ENCODE results near the gene SAP130. TPM values are rescaled to one million over a fixed set of nuclear protein-coding genes. Genes with fewer than 3 reads are reported as not detected.

SAP130 gene
- total and polyA plus RNA-seq, 9 donors = 6.1 to 28.3 (median 24.0) TPM

DNA sequence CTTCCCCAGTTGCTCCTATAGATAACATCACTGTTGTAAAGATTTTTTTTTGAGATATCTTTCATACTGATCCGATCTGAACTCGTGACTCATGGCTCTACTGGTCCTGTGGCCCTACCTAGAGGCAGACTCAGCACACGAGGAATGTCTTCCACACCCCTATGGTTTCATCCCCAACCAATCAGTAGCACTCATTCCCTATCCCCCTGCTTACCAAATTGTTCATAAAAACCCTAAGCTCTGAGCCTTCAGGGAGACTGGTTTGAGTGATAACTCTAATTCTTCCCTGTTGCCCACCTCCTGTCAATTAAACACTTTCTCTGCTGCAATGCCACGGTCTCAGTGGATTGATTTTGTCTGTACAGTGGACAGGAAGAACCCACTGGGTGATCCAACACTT is 4.2 kb upstream of the SAP130 start:
- intact Hi-C loops (cut with DNase I) = no loop called here
- Histone ChIP-seq H3K27me3 (no peaks in the 10 kb centered on the region), H3K27ac (no peak overlapping the region), H3K9me3 (no peaks in the 10 kb centered on the region), H3K4me3 (no peak overlapping the region), H3K36me3 (no peaks in the 10 kb centered on the region), H3K4me1 (ENCODE audit: insufficient read depth) (no peaks in the 10 kb centered on the region)
- TF ChIP-seq, protein P1, sequence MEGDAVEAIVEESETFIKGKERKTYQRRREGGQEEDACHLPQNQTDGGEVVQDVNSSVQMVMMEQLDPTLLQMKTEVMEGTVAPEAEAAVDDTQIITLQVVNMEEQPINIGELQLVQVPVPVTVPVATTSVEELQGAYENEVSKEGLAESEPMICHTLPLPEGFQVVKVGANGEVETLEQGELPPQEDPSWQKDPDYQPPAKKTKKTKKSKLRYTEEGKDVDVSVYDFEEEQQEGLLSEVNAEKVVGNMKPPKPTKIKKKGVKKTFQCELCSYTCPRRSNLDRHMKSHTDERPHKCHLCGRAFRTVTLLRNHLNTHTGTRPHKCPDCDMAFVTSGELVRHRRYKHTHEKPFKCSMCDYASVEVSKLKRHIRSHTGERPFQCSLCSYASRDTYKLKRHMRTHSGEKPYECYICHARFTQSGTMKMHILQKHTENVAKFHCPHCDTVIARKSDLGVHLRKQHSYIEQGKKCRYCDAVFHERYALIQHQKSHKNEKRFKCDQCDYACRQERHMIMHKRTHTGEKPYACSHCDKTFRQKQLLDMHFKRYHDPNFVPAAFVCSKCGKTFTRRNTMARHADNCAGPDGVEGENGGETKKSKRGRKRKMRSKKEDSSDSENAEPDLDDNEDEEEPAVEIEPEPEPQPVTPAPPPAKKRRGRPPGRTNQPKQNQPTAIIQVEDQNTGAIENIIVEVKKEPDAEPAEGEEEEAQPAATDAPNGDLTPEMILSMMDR (IDR thresholded peaks at IDR 0.05) = no peak
- TF ChIP-seq POLR2A (IDR thresholded peaks at IDR 0.05) = no peak
- no peak for TF ChIP-seq EP300 (IDR thresholded peaks at IDR 0.05)
- DNase-seq = no peak
- WGBS, 3 donors = 65 to 73% (median 71%) methylated on average over 4 of the region's 4 CpGs

DNA sequence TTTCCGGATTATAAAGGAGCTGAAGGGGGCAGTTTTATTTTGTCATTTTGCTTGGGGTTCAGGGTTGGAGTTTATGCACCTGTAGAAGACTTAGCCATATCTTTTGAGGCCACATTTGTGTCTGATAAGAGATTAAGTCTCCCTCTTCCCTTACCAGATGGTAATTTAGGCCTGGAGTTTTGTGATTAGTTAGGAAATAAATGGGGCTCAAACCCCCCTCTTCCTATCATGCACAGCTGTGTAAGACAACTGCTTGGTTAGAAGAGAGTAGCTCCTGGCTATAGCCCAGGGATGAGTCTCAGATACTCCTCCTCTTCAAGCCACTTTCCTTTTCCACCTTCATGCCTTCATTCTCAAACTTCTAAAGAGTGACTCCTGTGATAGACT is 802 bp upstream of the SAP130 start:
- DNase-seq = no peak
- H3K4me1 ChIP-seq (ENCODE audit: insufficient read depth) = no peaks in the 10 kb centered on the region
- WGBS, 3 donors = 0 to 9% (median 0%) methylated on average over 1 of the region's 1 CpG
- no peaks in the 10 kb centered on the region for H3K36me3 ChIP-seq
- H3K4me3 ChIP-seq = peak overlapping the region; percentile 100
- no peak for TF ChIP-seq POLR2A (IDR thresholded peaks at IDR 0.05)
- TF ChIP-seq EP300 (IDR thresholded peaks at IDR 0.05) = no peak
- TF ChIP-seq, protein P1 (IDR thresholded peaks at IDR 0.05) = no peak
- H3K27ac ChIP-seq = peak overlapping the region; percentile 13 to 96
- no peaks in the 10 kb centered on the region for H3K27me3 ChIP-seq
- H3K9me3 ChIP-seq = no peaks in the 10 kb centered on the region
- intact Hi-C loops (cut with DNase I) = loop anchor here in 3 of 4 donors (5.0 to 10.0 kb wide), 3 partner anchors 64 to 326 kb away; partner anchors contain the start of genes SFT2D3 (in 1 of the 3) and UGGT1 (in 1 of the 3)

DNA sequence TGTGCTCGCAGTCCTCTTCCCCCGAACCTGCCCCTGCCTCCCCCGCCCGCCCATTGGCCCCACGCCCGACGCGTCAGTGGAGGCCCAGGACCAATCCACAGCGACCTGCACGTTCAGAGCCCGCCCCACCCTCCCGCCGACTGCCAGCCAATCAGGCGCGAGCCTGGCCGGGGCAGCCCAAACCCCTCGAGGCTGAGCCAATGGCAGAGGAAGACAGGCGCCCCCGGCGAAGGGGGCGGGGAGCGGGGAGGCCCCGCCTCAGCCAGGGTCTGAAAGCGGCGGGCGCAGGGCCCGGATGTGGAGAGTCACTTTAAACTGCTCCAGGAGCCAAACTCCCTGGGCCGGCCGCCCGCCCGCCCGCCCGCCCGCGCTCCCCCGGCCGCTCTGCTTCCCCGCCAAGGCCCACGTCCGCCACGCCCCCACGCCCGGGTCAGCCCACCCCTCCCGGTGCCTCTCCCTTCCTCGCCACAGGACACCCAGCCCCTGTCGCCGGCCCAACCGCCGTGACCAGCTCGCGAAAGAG is 520 bp downstream of the SAP130 start:
- DNase-seq = peak; percentile 99 to 100 (median 100)
- Histone ChIP-seq H3K36me3 (no peaks in the 10 kb centered on the region), H3K4me3 (peak overlapping the region; percentile 100), H3K27ac (peak overlapping the region; percentile 45 to 96), H3K27me3 (no peaks in the 10 kb centered on the region), H3K4me1 (ENCODE audit: insufficient read depth) (no peaks in the 10 kb centered on the region), H3K9me3 (no peaks in the 10 kb centered on the region)
- 0 to 1% (median 0%) methylated on average over 20 to 51 of the region's 51 CpGs for WGBS, 3 donors
- no peak for TF ChIP-seq POLR2A (IDR thresholded peaks at IDR 0.05)
- TF ChIP-seq EP300 (IDR thresholded peaks at IDR 0.05) = no peak
- TF ChIP-seq, protein P1 (IDR thresholded peaks at IDR 0.05) = no peak
- intact Hi-C loops (cut with DNase I) = loop anchor here in 3 of 4 donors (5.0 to 10.0 kb wide), 3 partner anchors 65 to 325 kb away; partner anchors contain the start of genes SFT2D3 (in 1 of the 3) and UGGT1 (in 1 of the 3)

DNA sequence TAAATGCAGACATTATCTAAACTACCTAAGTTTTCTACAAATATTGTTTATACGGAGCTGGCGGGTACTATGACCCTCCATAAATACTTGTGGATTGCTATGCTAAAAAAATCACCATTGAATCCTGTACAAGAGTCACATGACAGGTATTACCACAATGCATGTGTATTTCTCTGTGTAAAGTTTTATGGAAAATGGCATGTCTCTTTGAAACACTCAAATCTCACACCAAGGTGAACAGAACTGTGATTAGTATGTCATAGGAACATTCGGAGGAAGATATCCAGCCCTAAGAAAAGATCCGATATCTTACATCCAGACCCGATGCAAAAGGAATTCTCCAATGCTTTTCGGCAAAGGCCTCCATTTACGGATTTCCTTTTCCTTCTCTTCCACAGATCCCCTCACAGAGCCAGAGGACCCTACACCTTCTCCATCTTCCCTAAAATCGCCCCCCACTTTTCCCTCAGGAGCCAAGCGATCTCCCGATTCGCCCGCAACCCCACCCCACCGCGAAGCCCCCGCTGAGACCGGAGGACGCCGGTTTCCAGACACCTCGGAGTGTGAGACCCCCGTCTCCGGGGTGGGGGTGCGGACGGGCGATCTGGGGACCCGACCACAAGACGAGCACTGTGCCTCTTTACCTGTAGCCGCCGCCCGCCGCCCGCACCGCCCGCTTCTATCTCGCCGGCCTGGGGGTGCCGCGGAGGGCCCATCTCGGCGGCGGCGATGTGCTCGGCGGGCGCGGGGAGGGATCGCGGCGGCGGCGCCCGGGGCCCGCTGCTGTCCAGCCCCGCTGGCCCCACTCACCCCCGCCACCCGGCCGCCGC is 1.2 kb downstream of the SAP130 start:
- WGBS, 3 donors = 0 to 1% (median 1%) methylated on average over 50 to 57 of the region's 57 CpGs
- H3K9me3 ChIP-seq = no peaks in the 10 kb centered on the region
- DNase-seq = no peak
- H3K36me3 ChIP-seq = no peaks in the 10 kb centered on the region
- intact Hi-C loops (cut with DNase I) = loop anchor here in 3 of 4 donors (5.0 to 10.0 kb wide), 3 partner anchors 66 to 324 kb away; partner anchors contain the start of genes SFT2D3 (in 1 of the 3) and UGGT1 (in 1 of the 3)
- peak overlapping the region; percentile 45 to 96 for H3K27ac ChIP-seq
- peak overlapping the region; percentile 100 for H3K4me3 ChIP-seq
- no peaks in the 10 kb centered on the region for H3K4me1 ChIP-seq (ENCODE audit: insufficient read depth)
- no peaks in the 10 kb centered on the region for H3K27me3 ChIP-seq
- TF ChIP-seq, protein P1 (IDR thresholded peaks at IDR 0.05) = no peak
- TF ChIP-seq POLR2A (IDR thresholded peaks at IDR 0.05) (no peak), EP300 (IDR thresholded peaks at IDR 0.05) (no peak)
